Thyroid gland (tissue), 4 donors: ENCODE results near the gene CRY2.

Experiments used
- CTCF ChIP-seq, 6 experiments: fragments of 200-600 bp in 3 of 6; fragments of 450-650 bp in 3 of 6; sonication (generic) in 3 of 6; IDR thresholded peaks; one replicate each; pipeline ENCODE4 v1.5.1; 2016 to 2019; ENCODE audit warnings: antibody characterized with exemption in 6 of 6, mild to moderate bottlenecking in 2 of 6, inconsistent platforms in 1 of 6, moderate library complexity in 1 of 6
- POLR2A ChIP-seq, 2 donors: fragments of 450-650 bp; IDR thresholded peaks; one replicate each; pipeline ENCODE4 v1.6.1; 2017; ENCODE audit warnings: antibody characterized with exemption in 2 of 2, mild to moderate bottlenecking in 2 of 2, moderate library complexity in 1 of 2

- TF ChIP-seq CTCF (IDR thresholded peaks at IDR 0.05) (no peak), POLR2A (IDR thresholded peaks at IDR 0.05) (no peak)
These were observed 16.8 kb downstream of the CRY2 start for GRCh38 chr11:45864041-45864440.
